OCI-M2 (cell line): ENCODE measurements around the gene RASAL2.
"Not testable (repeated sequence)": the region's sequence is repeated elsewhere in the genome, so short reads cannot be mapped to it uniquely, and the experiment has no call there.

Experiments
- DNase-seq: peaks from one replicate; lab custom pipeline; 2025; ENCODE audit not compliant: unreplicated experiment; lab: John Stamatoyannopoulos, UW

RASAL2 gene

GRCh38 chr1:178335426-178335825 is 241.5 kb downstream of the RASAL2 start:
- no peak for DNase-seq

- DNase-seq: no peak
Measured at GRCh38 chr1:178337091-178337706, 243.3 kb downstream of the RASAL2 start.

- no peak for DNase-seq
Measured at GRCh38 chr1:178339834-178340233, 245.9 kb downstream of the RASAL2 start.

GRCh38 chr1:178341261-178341956 is 247.5 kb downstream of the RASAL2 start:
- no peak for DNase-seq

GRCh38 chr1:178342745-178343144 is 248.8 kb downstream of the RASAL2 start:
- DNase-seq: no peak

GRCh38 chr1:178344513-178345091 is 250.7 kb downstream of the RASAL2 start:
- peak; percentile 2 for DNase-seq

GRCh38 chr1:178345238-178345637 is 251.3 kb downstream of the RASAL2 start:
- no peak for DNase-seq

GRCh38 chr1:178345807-178346206 is 251.9 kb downstream of the RASAL2 start:
- no peak for DNase-seq

- DNase-seq: no peak
Measured at GRCh38 chr1:178349801-178350200, 255.9 kb downstream of the RASAL2 start.

GRCh38 chr1:178351911-178352310 is 258.0 kb downstream of the RASAL2 start:
- DNase-seq: not testable (repeated sequence)

- no peak for DNase-seq
Measured at GRCh38 chr1:178352790-178353416, 259.0 kb downstream of the RASAL2 start.

- DNase-seq: no peak
Measured at GRCh38 chr1:178353524-178353923, 259.6 kb downstream of the RASAL2 start.

- no peak for DNase-seq
Measured at GRCh38 chr1:178354816-178355215, 260.9 kb downstream of the RASAL2 start.

- no peak for DNase-seq
Measured at GRCh38 chr1:178356299-178356698, 262.4 kb downstream of the RASAL2 start.

GRCh38 chr1:178358456-178358855 is 264.6 kb downstream of the RASAL2 start:
- no peak for DNase-seq

GRCh38 chr1:178360421-178360820 is 266.5 kb downstream of the RASAL2 start:
- no peak for DNase-seq

GRCh38 chr1:178361847-178362246 is 267.9 kb downstream of the RASAL2 start:
- no peak for DNase-seq

- no peak for DNase-seq
Measured at GRCh38 chr1:178362747-178363146, 268.8 kb downstream of the RASAL2 start.

- no peak for DNase-seq
Measured at GRCh38 chr1:178364782-178365181, 270.9 kb downstream of the RASAL2 start.

GRCh38 chr1:178367151-178367550 is 273.2 kb downstream of the RASAL2 start:
- DNase-seq: no peak

- no peak for DNase-seq
Measured at GRCh38 chr1:178368208-178368607, 274.3 kb downstream of the RASAL2 start.

GRCh38 chr1:178371235-178371634 is 277.3 kb downstream of the RASAL2 start:
- no peak for DNase-seq
